HepG2 (cell line): ENCODE results near the gene SRGAP3. TPM values are rescaled to one million over a fixed set of nuclear protein-coding genes. Genes with fewer than 3 reads are reported as not detected.

Experiments used
- ATAC-seq: fragments of 200-7000 bp; cut with Tn5 transposase; 3 replicates; pipeline ENCODE4 v1.9.1; 2020; ENCODE audit warnings: mild to moderate bottlenecking, moderate library complexity
- BruUV-seq: library from RNA; stranded (reverse); fragments of 400-500 nt; replicated peaks from 2 replicates; lab custom pipeline; 2021; lab: Mats Ljungman, UMichigan
- CTCF ChIA-PET: fragments of 300-600 bp; formaldehyde crosslinking; extraction: SDS; loops from one replicate; lab custom pipeline; 2021; ENCODE audit warnings: low total read pairs, inconsistent platforms, low intra/inter-chr PET ratio; lab: Yijun Ruan, JAX
- POLR2A ChIA-PET: fragments of 350-600 bp; sonication (Branson Sonifier 250); formaldehyde crosslinking; loops from one replicate; lab custom pipeline; 2020; ENCODE audit warnings: antibody characterized with exemption, inconsistent platforms; lab: Yijun Ruan, JAX
- DNase-seq: peaks from one replicate; pipeline ENCODE4 v3.0.0-alpha.2; 2015; ENCODE audit warnings: low spot score
- FAIRE-seq: peaks from 3 replicates; lab custom pipeline; 2011; peaks lifted over from hg19 to GRCh38; lab: Jason Lieb, UNC
- H2AFZ ChIP-seq: one replicate; pipeline ENCODE4 v1.6.1; 2011; ENCODE audit warnings: low read length, inconsistent platforms
- H3K27ac ChIP-seq: fragments of 300-600 bp; 3 replicates; pipeline ENCODE4 v1.8.0; 2011; ENCODE audit warnings: mixed run types, mild to moderate bottlenecking, mixed read lengths, low read length, inconsistent platforms; ENCODE audit not compliant: insufficient read depth; ENCODE audit errors: extremely low read length
- H3K27me3 ChIP-seq, 2 experiments: fragments of 200-600 bp in 1 of 2; 2 replicates in 1 of 2; 3 replicates in 1 of 2; pipeline versions ENCODE4 v1.6.0 to v1.8.0; 2011; ENCODE audit warnings: low read length in 2 of 2, mild to moderate bottlenecking in 2 of 2, moderate library complexity in 2 of 2, inconsistent platforms in 1 of 2; ENCODE audit not compliant: insufficient read depth in 2 of 2, control insufficient read depth in 1 of 2
- H3K36me3 ChIP-seq, 2 experiments: fragments of 200-600 bp in 1 of 2; replicated peaks in 1 of 2; 2 replicates in 1 of 2; 3 replicates in 1 of 2; pipeline versions ENCODE4 v1.5.1 to v1.8.0; 2011; ENCODE audit warnings: low read length in 2 of 2, inconsistent platforms in 1 of 2; ENCODE audit not compliant: insufficient read depth in 2 of 2, control insufficient read depth in 1 of 2
- H3K4me1 ChIP-seq: 2 replicates; pipeline ENCODE4 v1.5.1; 2012; ENCODE audit warnings: low read length, inconsistent platforms; ENCODE audit not compliant: insufficient read depth
- H3K4me2 ChIP-seq: 2 replicates; pipeline ENCODE4 v1.6.0; 2011; ENCODE audit warnings: low read depth, low read length, inconsistent platforms
- H3K4me3 ChIP-seq, 3 experiments: fragments of 200-600 bp in 1 of 3; sonication (generic), shearing (Covaris generic) in 1 of 3; replicated peaks in 1 of 3; 2 replicates each; pipeline ENCODE4 v1.5.1; 2011 to 2016; ENCODE audit warnings: low read length in 3 of 3, inconsistent platforms in 2 of 3, low read depth in 2 of 3, mild to moderate bottlenecking in 2 of 3, control low read depth in 1 of 3, mixed read lengths in 1 of 3; ENCODE audit not compliant: insufficient read depth in 1 of 3
- H3K79me2 ChIP-seq: one replicate; pipeline ENCODE4 v1.6.1; 2011; ENCODE audit warnings: low read length, inconsistent platforms; ENCODE audit not compliant: insufficient read depth
- H3K9ac ChIP-seq: 2 replicates; pipeline ENCODE4 v1.6.0; 2011; ENCODE audit warnings: mild to moderate bottlenecking, low read depth, low read length, inconsistent platforms; ENCODE audit not compliant: insufficient read depth
- H3K9me3 ChIP-seq: 2 replicates; pipeline ENCODE4 v1.5.1; 2012; ENCODE audit warnings: mild to moderate bottlenecking, low read length
- H4K20me1 ChIP-seq: 2 replicates; pipeline ENCODE4 v1.6.0; 2011; ENCODE audit warnings: inconsistent platforms, mild to moderate bottlenecking, low read length, moderate library complexity; ENCODE audit not compliant: insufficient read depth
- CREBL2 ChIP-seq: sonication (generic); formaldehyde crosslinking; IDR thresholded peaks from 2 replicates; pipeline ENCODE4 v1.8.1; 2023; ENCODE audit warnings: missing genetic modification reagents, mild to moderate bottlenecking, borderline replicate concordance
- DNMT3B ChIP-seq: conservative IDR thresholded peaks from 2 replicates; pipeline ENCODE4 v1.6.1; 2016; ENCODE audit warnings: missing biosample characterization, control low read depth
- HES4 ChIP-seq: sonication (generic); formaldehyde crosslinking; IDR thresholded peaks from 2 replicates; pipeline ENCODE4 v1.9.0; 2021; ENCODE audit warnings: mild to moderate bottlenecking, missing genetic modification reagents, borderline replicate concordance
- RCOR2 ChIP-seq: IDR thresholded peaks from 2 replicates; pipeline ENCODE4 v1.6.1; 2016; ENCODE audit warnings: missing biosample characterization, missing genetic modification reagents
- SIN3A ChIP-seq: IDR thresholded peaks from 2 replicates; pipeline ENCODE4 v1.6.1; 2011; ENCODE audit warnings: low read depth, mild to moderate bottlenecking, control low read depth, low read length, borderline replicate concordance
- TCF7L2 ChIP-seq: IDR thresholded peaks from 2 replicates; pipeline ENCODE4 v1.6.1; 2011; ENCODE audit warnings: mild to moderate bottlenecking, low read depth, low read length, moderate library complexity
- ZGPAT ChIP-seq: IDR thresholded peaks from 2 replicates; pipeline ENCODE4 v1.6.1; 2016; ENCODE audit warnings: mild to moderate bottlenecking
- ZNF446 ChIP-seq: sonication (generic); formaldehyde crosslinking; IDR thresholded peaks from 2 replicates; pipeline ENCODE4 v1.5.0; 2020; ENCODE audit warnings: mild to moderate bottlenecking, missing genetic modification reagents
- WGBS: methylation state at CpG from one replicate; pipeline ENCODE4 v1.1.6; 2017; ENCODE audit warnings: low lambda C conversion rate; 5-methylcytosine and 5-hydroxymethylcytosine counted together
- in situ Hi-C: cut with HindIII; loops from 2 replicates; pipeline ENCODE4 v1.10.0; 2017; ENCODE audit warnings: low pct_unique_long_range_greater_than_20kb; ENCODE audit not compliant: extremely low pct_ligation_motif_present
- intact Hi-C: fragments of 100-400 bp; cut with micrococcal nuclease; formaldehyde crosslinking; loops from one replicate; pipeline ENCODE4 v1.10.0; 2022; ENCODE audit not compliant: unreplicated experiment
- polyA plus RNA-seq, 8 experiments: library from polyadenylated mRNA; depleted of rRNA in 3 of 8; stranded (reverse) in 7 of 8; unstranded in 1 of 8; fragments of >200 nt; fragmentation: Illumina TruSeq in 4 of 8; extraction: Trizol in 4 of 8; gene quantifications; 2 replicates each; pipeline versions ENCODE4 v1.2.1 to v1.2.3, GENCODE V29; 2011 to 2016; ENCODE audit warnings: low read depth in 4 of 8, missing spikeins in 1 of 8, mixed read lengths in 1 of 8; ENCODE audit not compliant: insufficient read depth in 1 of 8
- total RNA-seq, 5 experiments: library from RNA; depleted of rRNA; stranded (reverse); fragments of >200 nt; fragmentation: Illumina TruSeq; extraction: Trizol; gene quantifications; 2 replicates each; pipeline ENCODE4 v1.2.3, GENCODE V29; 2016; ENCODE audit warnings: low read depth in 1 of 5
- TF ChIP-seq, protein P1 (sequence below): sonication (generic); formaldehyde crosslinking; conservative IDR thresholded peaks from 2 replicates; pipeline ENCODE4 v1.8.1; 2023; ENCODE audit warnings: missing genetic modification reagents
- TF ChIP-seq, protein P2 (sequence below): sonication (generic); formaldehyde crosslinking; IDR thresholded peaks from 2 replicates; pipeline ENCODE4 v1.4.0; 2020; ENCODE audit warnings: mild to moderate bottlenecking, missing genetic modification reagents
- TF ChIP-seq, protein P3 (sequence below): conservative IDR thresholded peaks from 2 replicates; pipeline ENCODE4 v1.6.1; 2018; ENCODE audit warnings: missing genetic modification reagents

Gene SRGAP3
- total and polyA plus RNA-seq, 2 of the 13 experiments (the other 11 are each of a cell fraction or from before 2014, with no cell fraction given), result 1.2 to 1.4 TPM

GRCh38 chr3:9075762-9076161 lies 173.7 kb downstream of the SRGAP3 start:
- H3K79me2 ChIP-seq, result no peaks in the 10 kb centered on the region
- ChIA-PET POLR2A (no interaction called here), CTCF (no interaction called here)
- H3K27me3 ChIP-seq, result no peaks in the 10 kb centered on the region
- H3K9ac ChIP-seq, result no peak overlapping the region
- in situ Hi-C loops (no loop called here), intact Hi-C loops (no loop called here)
- 47% methylated on average over 1 of the region's 1 CpG for WGBS
- H4K20me1 ChIP-seq, result no peaks in the 10 kb centered on the region
- no peak overlapping the region for H3K4me2 ChIP-seq
- FAIRE-seq (no peak), ATAC-seq (no peak), DNase-seq (no peak)
- no peak overlapping the region for H2AFZ ChIP-seq
- no peak overlapping the region for H3K4me3 ChIP-seq
- H3K27ac ChIP-seq, result no peak overlapping the region
- H3K4me1 ChIP-seq, result no peaks in the 10 kb centered on the region
- no peaks in the 10 kb centered on the region for H3K36me3 ChIP-seq
- no TSS peak for BruUV-seq
- no peaks in the 10 kb centered on the region for H3K9me3 ChIP-seq
- TF ChIP-seq, protein P1, sequence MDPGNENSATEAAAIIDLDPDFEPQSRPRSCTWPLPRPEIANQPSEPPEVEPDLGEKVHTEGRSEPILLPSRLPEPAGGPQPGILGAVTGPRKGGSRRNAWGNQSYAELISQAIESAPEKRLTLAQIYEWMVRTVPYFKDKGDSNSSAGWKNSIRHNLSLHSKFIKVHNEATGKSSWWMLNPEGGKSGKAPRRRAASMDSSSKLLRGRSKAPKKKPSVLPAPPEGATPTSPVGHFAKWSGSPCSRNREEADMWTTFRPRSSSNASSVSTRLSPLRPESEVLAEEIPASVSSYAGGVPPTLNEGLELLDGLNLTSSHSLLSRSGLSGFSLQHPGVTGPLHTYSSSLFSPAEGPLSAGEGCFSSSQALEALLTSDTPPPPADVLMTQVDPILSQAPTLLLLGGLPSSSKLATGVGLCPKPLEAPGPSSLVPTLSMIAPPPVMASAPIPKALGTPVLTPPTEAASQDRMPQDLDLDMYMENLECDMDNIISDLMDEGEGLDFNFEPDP, result no peak
- TF ChIP-seq SIN3A (no peak), DNMT3B (CRISPR knock-in tag) (no peak), CREBL2 (CRISPR knock-in tag) (no peak), TCF7L2 (no peak), RCOR2 (no peak), ZGPAT (CRISPR knock-in tag) (no peak), ZNF446 (CRISPR knock-in tag) (no peak), HES4 (no peak)
- TF ChIP-seq, protein P2, sequence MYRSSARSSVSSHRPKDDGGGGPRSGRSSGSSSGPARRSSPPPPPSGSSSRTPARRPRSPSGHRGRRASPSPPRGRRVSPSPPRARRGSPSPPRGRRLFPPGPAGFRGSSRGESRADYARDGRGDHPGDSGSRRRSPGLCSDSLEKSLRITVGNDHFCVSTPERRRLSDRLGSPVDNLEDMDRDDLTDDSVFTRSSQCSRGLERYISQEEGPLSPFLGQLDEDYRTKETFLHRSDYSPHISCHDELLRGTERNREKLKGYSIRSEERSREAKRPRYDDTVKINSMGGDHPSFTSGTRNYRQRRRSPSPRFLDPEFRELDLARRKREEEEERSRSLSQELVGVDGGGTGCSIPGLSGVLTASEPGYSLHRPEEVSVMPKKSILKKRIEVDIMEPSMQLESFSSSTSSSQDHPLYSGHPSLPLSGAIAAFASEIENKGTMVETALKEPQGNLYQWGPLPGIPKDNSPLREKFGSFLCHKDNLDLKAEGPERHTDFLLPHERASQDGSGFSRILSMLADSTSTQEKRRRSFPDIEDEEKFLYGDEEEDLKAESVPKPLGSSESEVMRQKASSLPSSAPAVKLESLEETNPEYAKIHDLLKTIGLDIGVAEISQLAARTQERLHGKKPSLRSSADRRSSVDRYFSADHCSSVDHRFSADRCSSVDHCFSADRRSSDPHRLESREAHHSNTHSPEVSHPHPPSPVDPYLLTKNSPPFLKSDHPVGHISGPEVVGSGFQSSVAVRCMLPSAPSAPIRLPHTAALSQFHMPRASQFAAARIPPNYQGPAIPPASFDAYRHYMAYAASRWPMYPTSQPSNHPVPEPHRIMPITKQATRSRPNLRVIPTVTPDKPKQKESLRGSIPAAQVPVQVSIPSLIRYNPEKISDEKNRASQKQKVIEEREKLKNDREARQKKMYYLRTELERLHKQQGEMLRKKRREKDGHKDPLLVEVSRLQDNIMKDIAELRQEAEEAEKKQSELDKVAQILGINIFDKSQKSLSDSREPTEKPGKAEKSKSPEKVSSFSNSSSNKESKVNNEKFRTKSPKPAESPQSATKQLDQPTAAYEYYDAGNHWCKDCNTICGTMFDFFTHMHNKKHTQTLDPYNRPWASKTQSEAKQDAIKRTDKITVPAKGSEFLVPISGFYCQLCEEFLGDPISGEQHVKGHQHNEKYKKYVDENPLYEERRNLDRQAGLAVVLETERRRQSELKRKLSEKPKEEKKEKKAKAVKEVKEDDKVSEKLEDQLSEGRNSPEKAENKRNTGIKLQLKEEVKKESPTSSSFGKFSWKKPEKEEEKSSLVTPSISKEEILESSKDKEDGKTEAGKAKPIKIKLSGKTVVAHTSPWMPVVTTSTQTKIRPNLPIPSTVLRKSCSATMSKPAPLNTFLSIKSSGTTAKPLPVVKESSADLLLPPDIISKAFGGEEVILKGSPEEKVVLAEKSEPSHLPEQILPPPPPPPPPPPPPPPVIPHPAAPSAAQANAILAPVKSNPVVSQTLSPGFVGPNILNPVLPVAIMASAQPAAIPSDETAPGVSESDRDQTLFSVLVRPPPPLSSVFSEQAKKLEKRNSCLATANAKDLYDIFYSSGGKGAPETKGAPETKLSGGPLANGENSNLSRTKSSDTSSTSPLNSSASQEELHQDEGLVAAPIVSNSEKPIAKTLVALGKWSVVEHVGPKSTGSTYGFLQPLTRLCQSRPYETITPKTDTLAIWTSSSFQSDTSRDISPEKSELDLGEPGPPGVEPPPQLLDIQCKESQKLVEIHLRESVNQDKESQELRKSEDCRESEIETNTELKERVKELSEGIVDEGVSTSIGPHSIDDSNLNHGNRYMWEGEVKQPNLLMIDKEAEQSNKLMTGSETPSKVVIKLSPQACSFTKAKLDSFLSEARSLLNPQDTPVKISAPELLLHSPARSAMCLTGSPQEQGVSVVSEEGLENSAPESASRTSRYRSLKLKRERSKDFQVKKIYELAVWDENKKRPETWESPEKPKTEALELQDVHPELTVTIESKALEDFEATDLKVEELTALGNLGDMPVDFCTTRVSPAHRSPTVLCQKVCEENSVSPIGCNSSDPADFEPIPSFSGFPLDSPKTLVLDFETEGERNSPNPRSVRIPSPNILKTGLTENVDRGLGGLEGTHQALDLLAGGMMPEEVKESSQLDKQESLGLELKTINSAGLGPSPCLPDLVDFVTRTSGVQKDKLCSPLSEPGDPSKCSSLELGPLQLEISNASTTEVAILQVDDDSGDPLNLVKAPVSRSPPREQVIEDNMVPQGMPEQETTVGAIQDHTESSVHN (CRISPR knock-in tag), result no peak
- TF ChIP-seq, protein P3, sequence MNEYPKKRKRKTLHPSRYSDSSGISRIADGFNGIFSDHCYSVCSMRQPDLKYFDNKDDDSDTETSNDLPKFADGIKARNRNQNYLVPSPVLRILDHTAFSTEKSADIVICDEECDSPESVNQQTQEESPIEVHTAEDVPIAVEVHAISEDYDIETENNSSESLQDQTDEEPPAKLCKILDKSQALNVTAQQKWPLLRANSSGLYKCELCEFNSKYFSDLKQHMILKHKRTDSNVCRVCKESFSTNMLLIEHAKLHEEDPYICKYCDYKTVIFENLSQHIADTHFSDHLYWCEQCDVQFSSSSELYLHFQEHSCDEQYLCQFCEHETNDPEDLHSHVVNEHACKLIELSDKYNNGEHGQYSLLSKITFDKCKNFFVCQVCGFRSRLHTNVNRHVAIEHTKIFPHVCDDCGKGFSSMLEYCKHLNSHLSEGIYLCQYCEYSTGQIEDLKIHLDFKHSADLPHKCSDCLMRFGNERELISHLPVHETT (CRISPR knock-in tag), result no peak
